Measurements from ENCODE around the gene NET1.
"Not testable (repeated sequence)": the region's sequence is repeated elsewhere in the genome, so short reads cannot be mapped to it uniquely, and the experiment has no call there.

NET1 gene

GRCh38 chr10:5467207-5467535 is 54.8 kb downstream of the NET1 start:
- DNase-seq: no peak

GRCh38 chr10:5467634-5468255 is 55.4 kb downstream of the NET1 start:
- DNase-seq: no peak

- DNase-seq: no peak
These were observed 56.1 kb downstream of the NET1 start for GRCh38 chr10:5468262-5469106.

- DNase-seq: no peak
These were observed 57.1 kb downstream of the NET1 start for GRCh38 chr10:5469353-5470061.

GRCh38 chr10:5470062-5470751 is 57.9 kb downstream of the NET1 start:
- no peak for DNase-seq

GRCh38 chr10:5474642-5475041 is 62.3 kb downstream of the NET1 start:
- peak; percentile 32 for DNase-seq

- not testable (repeated sequence) for DNase-seq
These were observed 62.7 kb downstream of the NET1 start for GRCh38 chr10:5475088-5475487.

- DNase-seq: not testable (repeated sequence)
These were observed 63.8 kb downstream of the NET1 start for GRCh38 chr10:5475974-5476807.

GRCh38 chr10:5476918-5477525 is 64.7 kb downstream of the NET1 start:
- no peak for DNase-seq

GRCh38 chr10:5477948-5478693 is 65.8 kb downstream of the NET1 start:
- no peak for DNase-seq

GRCh38 chr10:5478694-5479305 is 66.4 kb downstream of the NET1 start:
- no peak for DNase-seq

GRCh38 chr10:5479481-5480161 is 67.3 kb downstream of the NET1 start:
- DNase-seq: no peak

GRCh38 chr10:5480162-5480941 is 68.0 kb downstream of the NET1 start:
- no peak for DNase-seq

- DNase-seq: no peak
These were observed 68.8 kb downstream of the NET1 start for GRCh38 chr10:5481121-5481520.

- DNase-seq: no peak
These were observed 69.7 kb downstream of the NET1 start for GRCh38 chr10:5482016-5482415.

GRCh38 chr10:5484205-5484604 is 71.8 kb downstream of the NET1 start:
- DNase-seq: no peak

GRCh38 chr10:5485290-5485689 is 72.9 kb downstream of the NET1 start:
- DNase-seq: no peak

GRCh38 chr10:5485948-5486852 is 73.8 kb downstream of the NET1 start:
- no peak for DNase-seq
